LNCAP (cell line): ENCODE data around the gene MYF6.

Experiments used
- TF ChIP-seq, protein P1 (sequence below): fragments of 450-650 bp; IDR thresholded peaks from 2 replicates; pipeline ENCODE4 v1.5.1; 2017; ENCODE audit warnings: mild to moderate bottlenecking

The MYF6 gene

DNA sequence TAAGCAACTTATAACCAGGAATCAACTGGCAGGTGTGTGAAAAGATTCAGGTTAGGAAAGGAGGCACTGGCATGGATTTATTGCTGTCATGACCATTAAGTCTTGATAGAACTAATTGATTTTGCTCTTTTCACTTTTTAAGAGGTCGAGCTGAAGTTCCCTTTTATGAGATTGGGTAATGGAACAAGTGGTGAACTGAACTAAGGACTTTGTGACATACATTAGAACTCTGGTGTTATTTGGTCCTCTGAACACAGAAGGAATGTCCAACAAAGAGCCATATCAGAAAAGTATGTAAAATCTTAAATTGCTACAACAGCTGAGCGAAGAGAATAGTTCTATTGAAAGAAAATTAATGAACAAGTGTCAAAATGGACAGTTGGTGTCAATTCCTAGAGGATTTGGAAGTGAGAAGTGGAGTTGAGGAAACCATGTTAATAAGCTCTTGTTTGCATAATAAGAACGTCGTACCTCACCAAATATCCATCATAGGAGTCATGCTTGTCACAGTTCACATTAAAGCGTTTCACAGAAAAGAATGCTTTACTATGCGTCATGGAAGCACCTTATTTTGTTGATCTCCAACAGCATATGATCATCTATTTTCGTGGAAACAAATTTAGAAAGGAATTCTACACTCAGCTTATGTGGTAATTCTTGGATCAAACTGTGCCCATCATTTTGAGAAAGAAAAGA is 8.4 kb upstream of the MYF6 start:
- TF ChIP-seq, protein P1, sequence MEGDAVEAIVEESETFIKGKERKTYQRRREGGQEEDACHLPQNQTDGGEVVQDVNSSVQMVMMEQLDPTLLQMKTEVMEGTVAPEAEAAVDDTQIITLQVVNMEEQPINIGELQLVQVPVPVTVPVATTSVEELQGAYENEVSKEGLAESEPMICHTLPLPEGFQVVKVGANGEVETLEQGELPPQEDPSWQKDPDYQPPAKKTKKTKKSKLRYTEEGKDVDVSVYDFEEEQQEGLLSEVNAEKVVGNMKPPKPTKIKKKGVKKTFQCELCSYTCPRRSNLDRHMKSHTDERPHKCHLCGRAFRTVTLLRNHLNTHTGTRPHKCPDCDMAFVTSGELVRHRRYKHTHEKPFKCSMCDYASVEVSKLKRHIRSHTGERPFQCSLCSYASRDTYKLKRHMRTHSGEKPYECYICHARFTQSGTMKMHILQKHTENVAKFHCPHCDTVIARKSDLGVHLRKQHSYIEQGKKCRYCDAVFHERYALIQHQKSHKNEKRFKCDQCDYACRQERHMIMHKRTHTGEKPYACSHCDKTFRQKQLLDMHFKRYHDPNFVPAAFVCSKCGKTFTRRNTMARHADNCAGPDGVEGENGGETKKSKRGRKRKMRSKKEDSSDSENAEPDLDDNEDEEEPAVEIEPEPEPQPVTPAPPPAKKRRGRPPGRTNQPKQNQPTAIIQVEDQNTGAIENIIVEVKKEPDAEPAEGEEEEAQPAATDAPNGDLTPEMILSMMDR = no peak

DNA sequence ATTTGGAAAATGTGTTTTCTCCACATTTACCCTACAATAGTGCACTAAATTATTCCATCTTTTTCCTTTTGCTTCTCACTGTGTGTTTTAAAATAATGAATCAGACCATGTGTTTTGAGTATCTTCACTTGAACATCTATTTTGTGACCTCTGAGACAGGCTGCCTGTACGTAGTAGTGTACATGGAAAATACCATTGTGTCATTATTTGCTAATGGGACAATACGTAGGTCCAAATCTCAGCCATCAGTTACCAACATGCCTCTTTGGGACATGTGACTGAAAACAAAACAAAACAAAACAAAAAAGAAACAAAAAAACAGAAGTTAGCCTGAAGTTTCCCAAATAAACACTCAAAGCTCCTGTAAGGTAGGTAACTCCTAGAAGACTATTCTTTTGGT is 7.1 kb upstream of the MYF6 start:
- TF ChIP-seq, protein P1 = no peak

DNA sequence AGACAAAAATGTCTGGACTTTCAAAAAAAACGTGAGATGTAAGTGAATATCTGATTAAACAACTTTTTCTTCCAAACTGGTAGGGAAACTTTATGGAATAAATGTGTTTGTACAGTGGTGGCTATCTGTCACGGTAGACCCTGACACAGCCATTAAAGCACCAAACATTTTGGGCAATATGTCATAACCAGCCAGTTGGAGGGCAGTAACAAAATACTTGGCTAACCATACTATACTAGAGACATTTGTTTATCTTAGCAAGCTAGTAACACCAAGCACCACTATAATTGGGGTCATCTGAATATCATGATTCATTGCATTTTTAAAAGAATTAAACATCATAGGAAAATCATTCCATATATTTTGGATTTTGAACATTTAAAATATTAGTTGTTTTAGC is 6.0 kb upstream of the MYF6 start:
- TF ChIP-seq, protein P1 = no peak

DNA sequence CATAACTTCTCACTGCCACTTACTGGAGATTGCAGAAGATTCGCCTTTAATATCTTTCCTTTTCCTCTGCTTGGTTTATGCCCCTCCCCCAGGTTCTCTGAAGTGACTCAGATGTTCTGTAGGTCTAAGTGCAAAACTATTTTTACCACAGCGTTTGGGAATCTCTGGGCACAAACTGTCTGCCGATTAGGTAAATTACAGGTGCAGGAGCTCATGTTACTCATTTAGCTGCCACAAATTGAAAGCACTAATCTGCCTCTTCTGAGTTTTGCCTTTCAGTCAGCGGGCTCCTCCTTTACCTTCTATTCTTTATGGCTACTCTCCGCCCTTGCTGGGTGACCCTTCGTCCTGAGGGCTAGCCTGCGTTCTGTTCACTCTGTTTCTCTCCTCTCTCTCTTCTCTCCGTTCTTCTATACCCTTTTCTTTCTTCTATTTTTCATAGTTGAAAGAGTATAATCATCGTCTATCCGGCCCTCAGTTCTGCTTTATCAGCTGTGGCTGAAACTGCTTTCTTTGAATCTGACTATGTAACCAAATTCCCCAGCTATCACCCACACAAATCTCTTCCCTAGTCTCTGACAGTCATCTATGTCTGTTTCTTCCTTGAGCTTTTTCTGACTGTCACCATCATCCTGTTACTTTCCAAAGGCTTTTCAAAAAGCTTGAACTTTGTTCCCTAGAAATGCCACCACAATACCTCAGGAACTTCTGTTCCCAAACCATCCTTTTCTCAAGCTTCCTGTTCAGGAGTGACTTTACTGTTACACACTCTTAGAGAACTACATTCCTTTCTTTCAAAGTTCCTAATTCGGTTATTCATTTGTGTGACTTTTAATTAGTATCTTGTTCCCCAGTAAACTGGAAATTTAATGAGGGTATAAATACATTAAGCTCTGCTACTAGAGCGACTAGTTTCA is 4.3 kb upstream of the MYF6 start:
- TF ChIP-seq, protein P1 = no peak

DNA sequence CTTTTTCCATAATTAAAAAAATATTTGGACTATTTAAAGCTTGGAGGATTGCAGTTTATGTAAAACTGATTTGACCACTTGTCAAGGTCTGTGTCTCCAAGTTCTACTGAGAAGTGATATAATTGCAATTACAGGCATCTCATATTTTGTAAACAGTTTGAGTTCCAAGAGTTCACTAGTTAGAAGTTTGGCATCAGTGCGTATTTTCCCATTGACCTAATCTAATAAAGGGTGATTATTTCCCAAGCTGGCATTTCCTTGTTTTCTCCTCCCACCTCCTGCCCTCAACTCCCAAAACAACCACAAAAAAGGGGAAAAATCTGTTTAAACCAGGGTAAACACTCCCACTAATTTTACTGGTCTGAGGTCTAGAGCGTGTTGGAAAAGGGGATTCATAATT is 3.0 kb upstream of the MYF6 start:
- TF ChIP-seq, protein P1 = no peak

DNA sequence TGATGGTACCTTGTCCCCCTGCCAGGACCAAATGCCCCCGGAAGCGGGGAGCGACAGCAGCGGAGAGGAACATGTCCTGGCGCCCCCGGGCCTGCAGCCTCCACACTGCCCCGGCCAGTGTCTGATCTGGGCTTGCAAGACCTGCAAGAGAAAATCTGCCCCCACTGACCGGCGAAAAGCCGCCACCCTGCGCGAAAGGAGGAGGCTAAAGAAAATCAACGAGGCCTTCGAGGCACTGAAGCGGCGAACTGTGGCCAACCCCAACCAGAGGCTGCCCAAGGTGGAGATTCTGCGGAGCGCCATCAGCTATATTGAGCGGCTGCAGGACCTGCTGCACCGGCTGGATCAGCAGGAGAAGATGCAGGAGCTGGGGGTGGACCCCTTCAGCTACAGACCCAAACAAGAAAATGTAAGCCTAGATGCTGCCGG is 410 bp downstream of the MYF6 start:
- TF ChIP-seq, protein P1 = no peak

DNA sequence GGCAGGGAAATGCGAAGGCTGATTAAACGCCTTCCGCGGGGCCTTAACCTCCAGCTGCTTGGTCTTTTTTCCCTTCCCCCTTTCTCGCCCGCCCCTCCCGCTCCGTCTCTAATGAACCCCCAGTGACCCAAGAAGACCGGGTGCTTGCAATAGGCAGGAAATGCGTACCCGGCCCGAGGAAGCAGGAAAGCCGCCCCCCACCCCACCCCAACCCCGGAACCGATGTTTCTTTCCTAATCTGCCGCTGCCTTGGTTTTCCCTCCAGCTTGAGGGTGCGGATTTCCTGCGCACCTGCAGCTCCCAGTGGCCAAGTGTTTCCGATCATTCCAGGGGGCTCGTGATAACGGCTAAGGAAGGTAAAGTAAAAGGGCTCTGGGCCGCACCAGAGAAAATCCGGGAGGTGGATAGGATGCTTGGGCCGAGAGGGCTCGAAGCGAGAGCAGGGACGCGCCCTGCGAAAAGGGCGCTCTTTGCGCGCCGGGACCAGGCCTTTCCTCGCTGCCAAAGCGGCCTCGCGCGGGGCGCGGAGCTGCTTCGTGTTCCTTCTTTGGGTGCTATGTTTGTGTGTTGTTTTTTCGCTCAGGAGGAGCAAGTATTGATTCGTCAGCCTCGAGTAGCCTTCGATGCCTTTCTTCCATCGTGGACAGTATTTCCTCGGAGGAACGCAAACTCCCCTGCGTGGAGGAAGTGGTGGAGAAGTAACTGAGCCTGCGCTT is 983 bp downstream of the MYF6 start:
- TF ChIP-seq, protein P1 = no peak
